Stomach (tissue), 4 donors: ENCODE data around the gene STIM1.

Experiments
- POLR2A ChIP-seq, 4 donors: fragments of 450-650 bp; IDR thresholded peaks; one replicate each; pipeline ENCODE4 v1.6.1; 2016; ENCODE audit warnings: antibody characterized with exemption in 4 of 4, control low read depth in 2 of 4, mild to moderate bottlenecking in 1 of 4, moderate library complexity in 1 of 4
- POLR2AphosphoS5 ChIP-seq, 3 donors: sonication (generic); formaldehyde crosslinking; IDR thresholded peaks; one replicate each; pipeline ENCODE4 v1.6.1; 2016; ENCODE audit warnings: antibody characterized with exemption in 3 of 3
- TF ChIP-seq, protein P1 (sequence below), 7 experiments: fragments of 450-650 bp in 4 of 7; fragments of 200-600 bp in 3 of 7; sonication (generic) in 3 of 7; IDR thresholded peaks; one replicate each; pipeline ENCODE4 v1.5.1; 2016 to 2019; ENCODE audit warnings: antibody characterized with exemption in 7 of 7, control low read depth in 2 of 7, mild to moderate bottlenecking in 1 of 7

DNA sequence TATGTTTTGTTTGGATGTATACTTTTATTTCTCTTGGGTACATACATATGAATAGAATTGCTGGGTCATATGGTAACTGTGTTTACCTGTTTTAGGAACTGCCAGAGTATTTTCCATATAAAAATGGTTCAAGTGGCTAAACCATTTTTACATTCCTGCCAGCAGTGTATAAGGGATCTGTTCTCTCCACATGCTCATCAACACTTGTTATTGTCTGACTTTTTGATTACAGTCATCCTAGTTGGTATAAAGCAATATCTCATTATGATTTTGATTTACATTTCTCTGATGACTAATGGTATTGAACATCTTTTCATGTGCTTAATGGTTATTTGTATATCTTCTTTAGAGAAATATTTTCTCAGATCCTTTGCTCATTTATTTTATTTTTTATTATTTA lies 134.9 kb downstream of the STIM1 start:
- TF ChIP-seq, protein P1, sequence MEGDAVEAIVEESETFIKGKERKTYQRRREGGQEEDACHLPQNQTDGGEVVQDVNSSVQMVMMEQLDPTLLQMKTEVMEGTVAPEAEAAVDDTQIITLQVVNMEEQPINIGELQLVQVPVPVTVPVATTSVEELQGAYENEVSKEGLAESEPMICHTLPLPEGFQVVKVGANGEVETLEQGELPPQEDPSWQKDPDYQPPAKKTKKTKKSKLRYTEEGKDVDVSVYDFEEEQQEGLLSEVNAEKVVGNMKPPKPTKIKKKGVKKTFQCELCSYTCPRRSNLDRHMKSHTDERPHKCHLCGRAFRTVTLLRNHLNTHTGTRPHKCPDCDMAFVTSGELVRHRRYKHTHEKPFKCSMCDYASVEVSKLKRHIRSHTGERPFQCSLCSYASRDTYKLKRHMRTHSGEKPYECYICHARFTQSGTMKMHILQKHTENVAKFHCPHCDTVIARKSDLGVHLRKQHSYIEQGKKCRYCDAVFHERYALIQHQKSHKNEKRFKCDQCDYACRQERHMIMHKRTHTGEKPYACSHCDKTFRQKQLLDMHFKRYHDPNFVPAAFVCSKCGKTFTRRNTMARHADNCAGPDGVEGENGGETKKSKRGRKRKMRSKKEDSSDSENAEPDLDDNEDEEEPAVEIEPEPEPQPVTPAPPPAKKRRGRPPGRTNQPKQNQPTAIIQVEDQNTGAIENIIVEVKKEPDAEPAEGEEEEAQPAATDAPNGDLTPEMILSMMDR (IDR thresholded peaks at IDR 0.05): no peak
- TF ChIP-seq POLR2AphosphoS5 (IDR thresholded peaks at IDR 0.05) (no peak), POLR2A (IDR thresholded peaks at IDR 0.05) (no peak)
